ENCODE measurements around the gene PRKG1. TPM values are rescaled to one million over a fixed set of nuclear protein-coding genes. Genes with fewer than 3 reads are reported as not detected.

Gene PRKG1
- polyA plus RNA-seq, 3 donors: not detected

DNA sequence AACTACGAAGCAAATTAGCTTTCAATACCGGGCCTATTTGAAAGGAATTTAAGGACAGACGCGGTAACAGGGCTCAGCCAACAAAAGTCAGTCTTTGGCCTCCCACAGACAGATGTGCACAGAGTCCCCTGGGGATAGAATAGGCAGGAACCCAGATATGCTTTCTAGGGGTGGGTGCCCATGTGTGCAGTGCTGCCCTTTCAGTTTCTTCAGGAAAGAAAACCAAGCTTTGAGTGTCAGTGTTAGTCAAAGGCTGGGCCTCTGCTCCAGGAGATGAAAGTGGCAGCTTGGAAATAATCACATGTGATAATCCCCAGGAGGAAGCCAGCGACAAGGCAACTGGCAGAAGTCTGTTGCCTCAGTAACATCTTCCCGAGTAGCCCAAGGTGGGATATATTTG lies 668.9 kb downstream of the PRKG1 start:
- Histone ChIP-seq H3K36me3 (replicated peaks in 1 of 2; ENCODE audit: control insufficient read depth in 1 of 2, insufficient read depth in 2 of 2, low read length in 2 of 2) (no peaks in the 10 kb centered on the region), H3K4me3 (replicated peaks in 1 of 3; ENCODE audit: low read depth in 2 of 3, low read length in 3 of 3) (no peak overlapping the region), H3K27ac (ENCODE audit: low read depth in 1 of 2, low read length in 2 of 2) (no peak overlapping the region), H3K4me2 (replicated peaks; ENCODE audit: extremely low read depth, low read length, poor library complexity, severe bottlenecking) (no peak overlapping the region), H3K27me3 (ENCODE audit: control insufficient read depth in 2 of 2, insufficient read depth in 2 of 2, low read length in 2 of 2) (no peaks in the 10 kb centered on the region), H4K20me1 (ENCODE audit: insufficient read depth, low read length) (no peaks in the 10 kb centered on the region), H2AFZ (ENCODE audit: insufficient read depth, low read depth, low read length, poor library complexity, severe bottlenecking) (no peak overlapping the region), H3K9me3 (replicated peaks in 1 of 2; ENCODE audit: control insufficient read depth in 1 of 2, insufficient read depth in 1 of 2, low read length in 2 of 2) (no peaks in the 10 kb centered on the region), H3K9ac (ENCODE audit: insufficient read depth, low read length, poor library complexity, severe bottlenecking) (no peak overlapping the region), H3K79me2 (ENCODE audit: insufficient read depth, low read length) (no peaks in the 10 kb centered on the region), H3K4me1 (ENCODE audit: control insufficient read depth in 1 of 2, insufficient read depth in 2 of 2, low read length in 2 of 2) (no peaks in the 10 kb centered on the region)
- intact Hi-C loops (cut with micrococcal nuclease): no loop called here
- no peak for DNase-seq
- Mint-ChIP-seq H3K27ac (no peak overlapping the region), H3K36me3 (no peaks in the 10 kb centered on the region), H3K4me1 (no peaks in the 10 kb centered on the region), H3K4me3 (no peak overlapping the region), H3K27me3 (ENCODE audit: low read depth in 3 of 3) (no peaks in the 10 kb centered on the region), H3K9me3 (peaks cover 0 to 4% (median 0%) of the 10 kb centered on the region in 7 donors)
- WGBS (ENCODE audit: insufficient coverage): 100% methylated on average over 4 of the region's 6 CpGs
- no peak for TF ChIP-seq CTCF (IDR thresholded peaks at IDR 0.05)

GRCh38 chr10:51744235-51745000 lies 670.1 kb downstream of the PRKG1 start:
- H3K9me3 Mint-ChIP-seq: peaks cover 0 to 4% (median 0%) of the 10 kb centered on the region in 7 donors
- H3K4me2 ChIP-seq (replicated peaks; ENCODE audit: extremely low read depth, low read length, poor library complexity, severe bottlenecking): no peak overlapping the region
- DNase-seq: no peak
- no peaks in the 10 kb centered on the region for H3K36me3 ChIP-seq (replicated peaks in 1 of 2; ENCODE audit: control insufficient read depth in 1 of 2, insufficient read depth in 2 of 2, low read length in 2 of 2)
- no peaks in the 10 kb centered on the region for H3K4me1 ChIP-seq (ENCODE audit: control insufficient read depth in 1 of 2, insufficient read depth in 2 of 2, low read length in 2 of 2)
- H3K27ac ChIP-seq (ENCODE audit: low read depth in 1 of 2, low read length in 2 of 2): no peak overlapping the region
- TF ChIP-seq CTCF (IDR thresholded peaks at IDR 0.05): no peak
- no peaks in the 10 kb centered on the region for H3K79me2 ChIP-seq (ENCODE audit: insufficient read depth, low read length)
- H3K9ac ChIP-seq (ENCODE audit: insufficient read depth, low read length, poor library complexity, severe bottlenecking): no peak overlapping the region
- H3K27ac Mint-ChIP-seq: no peak overlapping the region
- no peaks in the 10 kb centered on the region for H4K20me1 ChIP-seq (ENCODE audit: insufficient read depth, low read length)
- intact Hi-C loops (cut with micrococcal nuclease): no loop called here
- H3K4me3 ChIP-seq (replicated peaks in 1 of 3; ENCODE audit: low read depth in 2 of 3, low read length in 3 of 3): no peak overlapping the region
- H3K27me3 Mint-ChIP-seq (ENCODE audit: low read depth in 3 of 3): no peaks in the 10 kb centered on the region
- no peaks in the 10 kb centered on the region for H3K27me3 ChIP-seq (ENCODE audit: control insufficient read depth in 2 of 2, insufficient read depth in 2 of 2, low read length in 2 of 2)
- no peak overlapping the region for H2AFZ ChIP-seq (ENCODE audit: insufficient read depth, low read depth, low read length, poor library complexity, severe bottlenecking)
- H3K4me3 Mint-ChIP-seq: no peak overlapping the region
- H3K36me3 Mint-ChIP-seq: no peaks in the 10 kb centered on the region
- no peaks in the 10 kb centered on the region for H3K9me3 ChIP-seq (replicated peaks in 1 of 2; ENCODE audit: control insufficient read depth in 1 of 2, insufficient read depth in 1 of 2, low read length in 2 of 2)
- WGBS (ENCODE audit: insufficient coverage): 98% methylated on average over 3 of the region's 6 CpGs
- no peaks in the 10 kb centered on the region for H3K4me1 Mint-ChIP-seq
